H1 (cell line): ENCODE results near the gene KCNN1. TPM values are rescaled to one million over a fixed set of nuclear protein-coding genes. Genes with fewer than 3 reads are reported as not detected.

Experiments
- ATF3 ChIP-seq: IDR thresholded peaks from 2 replicates; pipeline ENCODE4 v1.6.1; 2011; ENCODE audit warnings: low read depth, mild to moderate bottlenecking, low read length; ENCODE audit not compliant: insufficient read depth
- CTBP2 ChIP-seq: IDR thresholded peaks from 2 replicates; pipeline ENCODE4 v1.7.0; 2011; ENCODE audit warnings: borderline replicate concordance, mild to moderate bottlenecking, moderate library complexity, mixed read lengths, low read length; ENCODE audit not compliant: insufficient read depth, insufficient read length
- GABPA ChIP-seq: IDR thresholded peaks from 2 replicates; pipeline ENCODE4 v1.6.1; 2011; ENCODE audit warnings: mild to moderate bottlenecking, low read length, moderate library complexity, borderline replicate concordance; ENCODE audit not compliant: insufficient read depth
- JUND ChIP-seq: IDR thresholded peaks from 2 replicates; pipeline ENCODE4 v1.6.1; 2011; ENCODE audit warnings: mild to moderate bottlenecking, improper control_type of control experiment, low read length
- KDM1A ChIP-seq: fragments of 200-600, 300-600 bp; sonication (generic); IDR thresholded peaks from 2 replicates; pipeline ENCODE4 v1.7.1; 2016; ENCODE audit warnings: mild to moderate bottlenecking, low read length, borderline replicate concordance
- RAD21 ChIP-seq, 2 experiments: IDR thresholded peaks in 1 of 2; conservative IDR thresholded peaks in 1 of 2; 2 replicates each; pipeline ENCODE4 v1.6.1; 2011; ENCODE audit warnings: low read depth in 2 of 2, low read length in 2 of 2, improper control_type of control experiment in 1 of 2, inconsistent platforms in 1 of 2, mild to moderate bottlenecking in 1 of 2, moderate library complexity in 1 of 2
- RFX5 ChIP-seq: IDR thresholded peaks from 2 replicates; pipeline ENCODE4 v1.6.1; 2011; ENCODE audit warnings: low read depth, low read length, improper control_type of control experiment, borderline replicate concordance
- polyA plus RNA-seq, 7 experiments: library from polyadenylated mRNA; depleted of rRNA in 3 of 7; stranded (reverse) in 5 of 7; unstranded in 2 of 7; fragments of >200 nt in 5 of 7; fragments of 200-250 nt in 2 of 7; gene quantifications; 1 replicate in 5 of 7; 2 replicates in 1 of 7; 4 replicates in 1 of 7; pipeline versions ENCODE4 v1.2.1 to v1.2.3, GENCODE V29; 2011 to 2013; ENCODE audit warnings: missing spikeins in 2 of 7, mixed read lengths in 2 of 7
- total RNA-seq: library from RNA; stranded (reverse); fragmentation: NEBNext Ultra II Directional; extraction: Animal tissue kit (Norgen Biotek cat#: 25700); gene quantifications from 2 replicates; pipeline ENCODE4 v1.2.1, GENCODE V29; 2021

The KCNN1 gene
- total and polyA plus RNA-seq, 2 of the 8 experiments (the other 6 are each of a cell fraction or from before 2014, with no cell fraction given) = 11.0 to 12.5 TPM

GRCh38 chr19:17929056-17929455 is 37.9 kb upstream of the KCNN1 start (continued):
- TF ChIP-seq RAD21 (IDR thresholded peaks at IDR 0.05 in 1 of 2, conservative IDR thresholded peaks at IDR 0.05 in 1 of 2; ENCODE audit: low read depth in 2 of 2, low read length in 2 of 2) (no peak), ATF3 (no peak), KDM1A (no peak), RFX5 (no peak), GABPA (no peak), JUND (no peak), CTBP2 (no peak)
